SU-DHL-6 (cell line): ENCODE data around the gene NIPA2.
"Not testable (repeated sequence)": the region's sequence is repeated elsewhere in the genome, so short reads cannot be mapped to it uniquely, and the experiment has no call there.

ENCODE experiments used
- H2AFZ ChIP-seq: fragments of 200-600 bp; sonication (generic); 2 replicates; pipeline ENCODE4 v1.6.1; 2014; ENCODE audit warnings: low read depth, mild to moderate bottlenecking, moderate library complexity, mixed read lengths, antibody characterized with exemption, low read length; ENCODE audit not compliant: severe bottlenecking
- H3F3A ChIP-seq: fragments of 200-600 bp; shearing (Covaris generic); 2 replicates; pipeline ENCODE4 v1.6.0; 2016; ENCODE audit warnings: antibody characterized with exemption, mild to moderate bottlenecking; ENCODE audit not compliant: insufficient read depth
- H3K27ac ChIP-seq: fragments of 200-600 bp; sonication (generic); 2 replicates; pipeline ENCODE4 v1.5.1; 2016; ENCODE audit warnings: low read depth, mild to moderate bottlenecking, low read length, moderate library complexity, mixed read lengths
- H3K27me3 ChIP-seq: fragments of 200-600 bp; sonication (generic), shearing (Covaris generic); 2 replicates; pipeline ENCODE4 v1.6.0; 2014; ENCODE audit warnings: mild to moderate bottlenecking, low read length
- H3K36me3 ChIP-seq: fragments of 200-600 bp; sonication (generic); 2 replicates; pipeline ENCODE4 v1.6.1; 2014; ENCODE audit warnings: mild to moderate bottlenecking, low read length, mixed read lengths
- H3K4me2 ChIP-seq: fragments of 300-600, 200-600 bp; shearing (Covaris generic), sonication (generic); 2 replicates; pipeline ENCODE4 v1.6.0; 2014; ENCODE audit warnings: low read length, low read depth, mild to moderate bottlenecking; ENCODE audit not compliant: poor library complexity, severe bottlenecking
- H3K4me3 ChIP-seq: fragments of 200-600 bp; sonication (generic); 2 replicates; pipeline ENCODE4 v1.5.1; 2014; ENCODE audit warnings: antibody characterized with exemption, low read length, mild to moderate bottlenecking, mixed read lengths; ENCODE audit not compliant: insufficient read depth, poor library complexity, severe bottlenecking
- H3K79me2 ChIP-seq: fragments of 200-600 bp; sonication (generic); 2 replicates; pipeline ENCODE4 v1.6.1; 2014; ENCODE audit warnings: mild to moderate bottlenecking, low read length, moderate library complexity; ENCODE audit not compliant: insufficient read depth
- H3K9ac ChIP-seq: fragments of 200-600 bp; sonication (generic); 2 replicates; pipeline ENCODE4 v1.7.0; 2014; ENCODE audit warnings: mild to moderate bottlenecking, low read length
- H3K9me2 ChIP-seq: fragments of 200-600 bp; sonication (generic); replicated peaks from 2 replicates; pipeline ENCODE4 v1.6.1; 2014; ENCODE audit warnings: low read length; ENCODE audit not compliant: insufficient read depth
- H3K9me3 ChIP-seq: fragments of 200-600 bp; sonication (generic); 2 replicates; pipeline ENCODE4 v1.6.1; 2014; ENCODE audit warnings: low read length, mixed read lengths; ENCODE audit not compliant: insufficient read depth
- H4K20me1 ChIP-seq: fragments of 200-600 bp; sonication (generic); 2 replicates; pipeline ENCODE4 v1.6.1; 2014; ENCODE audit warnings: low read depth, mild to moderate bottlenecking, antibody characterized with exemption, low read length, moderate library complexity, mixed read lengths
- CTCF ChIP-seq: fragments of 200-600 bp; sonication (generic); IDR thresholded peaks from one replicate; pipeline ENCODE4 v1.5.1; 2017; ENCODE audit warnings: antibody characterized with exemption, mild to moderate bottlenecking, low read length, moderate library complexity; ENCODE audit not compliant: insufficient read depth, poor library complexity, severe bottlenecking
- EZH2phosphoT487 ChIP-seq: fragments of 200-600 bp; sonication (generic), shearing (Covaris generic); conservative IDR thresholded peaks from 2 replicates; pipeline ENCODE4 v1.6.1; 2018; ENCODE audit warnings: mild to moderate bottlenecking, antibody characterized with exemption, low read length, moderate library complexity, mixed read lengths

NIPA2 gene

GRCh38 chr15:22806156-22806555, 32.3 kb upstream of the NIPA2 start:
- no peaks in the 10 kb centered on the region for H3K27me3 ChIP-seq
- no peaks in the 10 kb centered on the region; the same call in 1 of the 2 replicates for H4K20me1 ChIP-seq
- H3K4me3 ChIP-seq: no peak overlapping the region
- H3K9me2 ChIP-seq: no peaks in the 10 kb centered on the region
- H3K79me2 ChIP-seq: peaks cover 94% of the 10 kb centered on the region
- H3K36me3 ChIP-seq: no peaks in the 10 kb centered on the region
- H2AFZ ChIP-seq: no peak overlapping the region
- H3K9ac ChIP-seq: no peak overlapping the region
- H3F3A ChIP-seq: no peaks in the 10 kb centered on the region
- no peak overlapping the region for H3K4me2 ChIP-seq
- TF ChIP-seq EZH2phosphoT487 (no peak), CTCF (no peak)
- no peak overlapping the region for H3K27ac ChIP-seq
- H3K9me3 ChIP-seq: no peaks in the 10 kb centered on the region

GRCh38 chr15:22806664-22807063, 31.8 kb upstream of the NIPA2 start:
- no peak overlapping the region for H2AFZ ChIP-seq
- no peaks in the 10 kb centered on the region for H3K9me3 ChIP-seq
- no peak overlapping the region for H3K4me3 ChIP-seq
- H4K20me1 ChIP-seq: no peaks in the 10 kb centered on the region; the same call in 1 of the 2 replicates
- H3K27me3 ChIP-seq: no peaks in the 10 kb centered on the region
- no peaks in the 10 kb centered on the region for H3K9me2 ChIP-seq
- H3K9ac ChIP-seq: no peak overlapping the region
- H3K36me3 ChIP-seq: no peaks in the 10 kb centered on the region
- no peak overlapping the region for H3K4me2 ChIP-seq
- no peak for TF ChIP-seq CTCF
- no peak for TF ChIP-seq EZH2phosphoT487
- no peaks in the 10 kb centered on the region for H3F3A ChIP-seq
- no peak overlapping the region for H3K27ac ChIP-seq
- H3K79me2 ChIP-seq: peaks cover 88% of the 10 kb centered on the region

- not testable (repeated sequence) for H4K20me1 ChIP-seq, H3K27ac ChIP-seq, H3K36me3 ChIP-seq, H3F3A ChIP-seq, H3K27me3 ChIP-seq, H3K4me2 ChIP-seq, H2AFZ ChIP-seq, H3K9ac ChIP-seq, H3K9me2 ChIP-seq, H3K9me3 ChIP-seq, H3K4me3 ChIP-seq
- peaks cover 84% of the 10 kb centered on the region for H3K79me2 ChIP-seq
Measured at GRCh38 chr15:22807831-22808230, 30.6 kb upstream of the NIPA2 start.

- Histone ChIP-seq H3K27me3 (no peaks in the 10 kb centered on the region), H3K27ac (no peak overlapping the region), H3K79me2 (peaks cover 80% of the 10 kb centered on the region), H4K20me1 (no peaks in the 10 kb centered on the region; the same call in 1 of the 2 replicates), H3K9me2 (no peaks in the 10 kb centered on the region), H3K4me2 (no peak overlapping the region), H3K4me3 (no peak overlapping the region), H3F3A (no peaks in the 10 kb centered on the region), H3K36me3 (no peaks in the 10 kb centered on the region), H2AFZ (no peak overlapping the region), H3K9me3 (no peaks in the 10 kb centered on the region), H3K9ac (no peak overlapping the region)
- TF ChIP-seq CTCF: no peak
- no peak for TF ChIP-seq EZH2phosphoT487
Measured at GRCh38 chr15:22808240-22808639, 30.2 kb upstream of the NIPA2 start.
